ENCODE data around the gene FHAD1.

The FHAD1 gene

GRCh38 chr1:15323989-15324868 is 77.2 kb downstream of the FHAD1 start:
- in situ Hi-C loops (cut with MboI; ENCODE audit: low sequenced_read_pairs): no loop called here

GRCh38 chr1:15324869-15325335 is 77.9 kb downstream of the FHAD1 start:
- in situ Hi-C loops (cut with MboI; ENCODE audit: low sequenced_read_pairs): loop anchor here (5.0 kb wide), 1 partner anchor 102 kb away; no protein-coding TSS in a partner anchor

GRCh38 chr1:15325375-15326085 is 78.5 kb downstream of the FHAD1 start:
- in situ Hi-C loops (cut with MboI; ENCODE audit: low sequenced_read_pairs): loop anchor here (5.0 kb wide), 1 partner anchor 102 kb away; no protein-coding TSS in a partner anchor

GRCh38 chr1:15326691-15327588 is 79.9 kb downstream of the FHAD1 start:
- in situ Hi-C loops (cut with MboI; ENCODE audit: low sequenced_read_pairs): loop anchor here (5.0 kb wide), 1 partner anchor 100 kb away; no protein-coding TSS in a partner anchor

- in situ Hi-C loops (cut with MboI; ENCODE audit: low sequenced_read_pairs): loop anchor here (5.0 kb wide), 1 partner anchor 99 kb away; no protein-coding TSS in a partner anchor
Observed at GRCh38 chr1:15328351-15329103, 81.5 kb downstream of the FHAD1 start.

- in situ Hi-C loops (cut with MboI; ENCODE audit: low sequenced_read_pairs): loop anchor here (5.0 kb wide), 1 partner anchor 98 kb away; no protein-coding TSS in a partner anchor
Observed at GRCh38 chr1:15329104-15329820, 82.2 kb downstream of the FHAD1 start.

GRCh38 chr1:15330028-15330427 is 83.0 kb downstream of the FHAD1 start:
- in situ Hi-C loops (cut with MboI; ENCODE audit: low sequenced_read_pairs): no loop called here

GRCh38 chr1:15331180-15331579 is 84.2 kb downstream of the FHAD1 start:
- in situ Hi-C loops (cut with MboI; ENCODE audit: low sequenced_read_pairs): no loop called here

- in situ Hi-C loops (cut with MboI; ENCODE audit: low sequenced_read_pairs): no loop called here
Observed at GRCh38 chr1:15331734-15332133, 84.7 kb downstream of the FHAD1 start.

GRCh38 chr1:15332525-15332924 is 85.5 kb downstream of the FHAD1 start:
- in situ Hi-C loops (cut with MboI; ENCODE audit: low sequenced_read_pairs): no loop called here

GRCh38 chr1:15332952-15333715 is 86.1 kb downstream of the FHAD1 start:
- in situ Hi-C loops (cut with MboI; ENCODE audit: low sequenced_read_pairs): no loop called here

- in situ Hi-C loops (cut with MboI; ENCODE audit: low sequenced_read_pairs): no loop called here
Observed at GRCh38 chr1:15334995-15335394, 88.0 kb downstream of the FHAD1 start.

GRCh38 chr1:15336866-15337265 is 89.8 kb downstream of the FHAD1 start:
- in situ Hi-C loops (cut with MboI; ENCODE audit: low sequenced_read_pairs): no loop called here

- in situ Hi-C loops (cut with MboI; ENCODE audit: low sequenced_read_pairs): no loop called here
Observed at GRCh38 chr1:15337656-15338402, 90.8 kb downstream of the FHAD1 start.

- in situ Hi-C loops (cut with MboI; ENCODE audit: low sequenced_read_pairs): no loop called here
Observed at GRCh38 chr1:15339570-15339969, 92.5 kb downstream of the FHAD1 start.

- in situ Hi-C loops (cut with MboI; ENCODE audit: low sequenced_read_pairs): no loop called here
Observed at GRCh38 chr1:15341228-15341627, 94.2 kb downstream of the FHAD1 start.

GRCh38 chr1:15341634-15342407 is 94.8 kb downstream of the FHAD1 start:
- in situ Hi-C loops (cut with MboI; ENCODE audit: low sequenced_read_pairs): no loop called here
